Loucy (cell line): ENCODE results near the gene KYNU.

Source experiments
- H2AFZ ChIP-seq: fragments of 200-600 bp; sonication (generic); 2 replicates; pipeline ENCODE4 v1.6.0; 2016; ENCODE audit warnings: antibody characterized with exemption, mild to moderate bottlenecking, low read length, moderate library complexity
- H3F3A ChIP-seq: fragments of 200-600 bp; 2 replicates; pipeline ENCODE4 v1.6.0; 2016; ENCODE audit warnings: antibody characterized with exemption, low read depth, mild to moderate bottlenecking
- H3K27me3 ChIP-seq: fragments of 200-600 bp; sonication (generic); 2 replicates; pipeline ENCODE4 v1.6.1; 2014; ENCODE audit warnings: low read length, mild to moderate bottlenecking; ENCODE audit not compliant: insufficient read depth, poor library complexity, severe bottlenecking
- H3K36me3 ChIP-seq: fragments of 200-600 bp; sonication (generic); 2 replicates; pipeline ENCODE4 v1.6.1; 2016; ENCODE audit warnings: low read length; ENCODE audit not compliant: insufficient read depth
- H3K4me1 ChIP-seq: fragments of 200-600 bp; sonication (generic); 2 replicates; pipeline ENCODE4 v1.5.1; 2014; ENCODE audit warnings: low read length, mild to moderate bottlenecking; ENCODE audit not compliant: insufficient read depth, poor library complexity, severe bottlenecking
- H3K4me2 ChIP-seq: fragments of 200-600 bp; sonication (generic); 2 replicates; pipeline ENCODE4 v1.6.0; 2014; ENCODE audit warnings: antibody characterized with exemption, low read length, low read depth, mild to moderate bottlenecking; ENCODE audit not compliant: poor library complexity, severe bottlenecking
- H3K4me3 ChIP-seq: fragments of 200-600 bp; sonication (generic); 2 replicates; pipeline ENCODE4 v1.5.1; 2014; ENCODE audit warnings: low read length, mild to moderate bottlenecking, mixed read lengths; ENCODE audit not compliant: poor library complexity, severe bottlenecking
- H3K79me2 ChIP-seq: fragments of 200-600 bp; sonication (generic); 2 replicates; pipeline ENCODE4 v1.6.1; 2014; ENCODE audit warnings: low read length; ENCODE audit not compliant: insufficient read depth
- H3K9ac ChIP-seq: fragments of 200-600 bp; sonication (generic); 2 replicates; pipeline ENCODE4 v1.6.0; 2014; ENCODE audit warnings: mild to moderate bottlenecking, low read depth, low read length, moderate library complexity; ENCODE audit not compliant: poor library complexity, severe bottlenecking
- H3K9me2 ChIP-seq: fragments of 200-600 bp; sonication (generic); replicated peaks from 2 replicates; pipeline ENCODE4 v1.6.1; 2016; ENCODE audit warnings: low read depth, low read length, mixed read lengths
- H3K9me3 ChIP-seq: fragments of 200-600 bp; sonication (generic); 2 replicates; pipeline ENCODE4 v1.6.1; 2014; ENCODE audit warnings: mild to moderate bottlenecking, antibody characterized with exemption, low read length, low read depth; ENCODE audit not compliant: insufficient read depth
- H4K20me1 ChIP-seq: fragments of 200-600 bp; sonication (generic); 2 replicates; pipeline ENCODE4 v1.6.0; 2014; ENCODE audit warnings: antibody characterized with exemption, low read length, mild to moderate bottlenecking; ENCODE audit not compliant: insufficient read depth, poor library complexity, severe bottlenecking
- EZH2phosphoT487 ChIP-seq: fragments of 200-600 bp; IDR thresholded peaks from 2 replicates; pipeline ENCODE4 v1.6.1; 2018; ENCODE audit warnings: antibody characterized with exemption, mild to moderate bottlenecking, moderate library complexity, borderline replicate concordance
- TF ChIP-seq, protein P1 (sequence below): fragments of 200-600 bp; sonication (generic); conservative IDR thresholded peaks from 2 replicates; pipeline ENCODE4 v1.5.1; 2014; ENCODE audit warnings: mild to moderate bottlenecking, antibody characterized with exemption, low read length

Gene KYNU

DNA sequence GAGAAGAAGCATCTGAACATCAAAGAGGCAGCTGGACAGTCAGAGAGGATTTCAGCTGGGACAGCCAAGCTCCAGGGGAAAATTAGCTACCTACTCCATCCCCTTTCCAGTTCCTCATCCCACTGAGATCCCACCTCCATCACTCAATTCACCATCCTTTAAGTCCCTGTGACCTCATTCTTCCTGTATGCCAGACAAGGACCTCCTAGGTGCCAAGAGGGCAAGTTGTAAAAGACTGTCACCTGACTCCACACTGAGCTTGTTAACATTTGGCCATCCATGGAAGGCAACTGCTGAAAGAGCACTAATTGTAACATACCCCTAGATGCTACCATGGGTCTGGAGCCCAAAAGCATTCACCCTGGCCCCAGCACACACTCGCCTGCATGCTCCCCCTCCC lies 97.8 kb downstream of the KYNU start:
- Histone ChIP-seq H2AFZ (no peak overlapping the region), H3K4me3 (no peak overlapping the region), H3K9me3 (no peaks in the 10 kb centered on the region), H3K27me3 (no peaks in the 10 kb centered on the region), H3K9ac (no peak overlapping the region), H4K20me1 (no peaks in the 10 kb centered on the region), H3K36me3 (no peaks in the 10 kb centered on the region), H3F3A (no peaks in the 10 kb centered on the region), H3K9me2 (no peaks in the 10 kb centered on the region), H3K79me2 (no peaks in the 10 kb centered on the region), H3K4me1 (peaks cover 12% of the 10 kb centered on the region), H3K4me2 (no peak overlapping the region)
- no peak for TF ChIP-seq EZH2phosphoT487
- TF ChIP-seq, protein P1, sequence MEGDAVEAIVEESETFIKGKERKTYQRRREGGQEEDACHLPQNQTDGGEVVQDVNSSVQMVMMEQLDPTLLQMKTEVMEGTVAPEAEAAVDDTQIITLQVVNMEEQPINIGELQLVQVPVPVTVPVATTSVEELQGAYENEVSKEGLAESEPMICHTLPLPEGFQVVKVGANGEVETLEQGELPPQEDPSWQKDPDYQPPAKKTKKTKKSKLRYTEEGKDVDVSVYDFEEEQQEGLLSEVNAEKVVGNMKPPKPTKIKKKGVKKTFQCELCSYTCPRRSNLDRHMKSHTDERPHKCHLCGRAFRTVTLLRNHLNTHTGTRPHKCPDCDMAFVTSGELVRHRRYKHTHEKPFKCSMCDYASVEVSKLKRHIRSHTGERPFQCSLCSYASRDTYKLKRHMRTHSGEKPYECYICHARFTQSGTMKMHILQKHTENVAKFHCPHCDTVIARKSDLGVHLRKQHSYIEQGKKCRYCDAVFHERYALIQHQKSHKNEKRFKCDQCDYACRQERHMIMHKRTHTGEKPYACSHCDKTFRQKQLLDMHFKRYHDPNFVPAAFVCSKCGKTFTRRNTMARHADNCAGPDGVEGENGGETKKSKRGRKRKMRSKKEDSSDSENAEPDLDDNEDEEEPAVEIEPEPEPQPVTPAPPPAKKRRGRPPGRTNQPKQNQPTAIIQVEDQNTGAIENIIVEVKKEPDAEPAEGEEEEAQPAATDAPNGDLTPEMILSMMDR = no peak

DNA sequence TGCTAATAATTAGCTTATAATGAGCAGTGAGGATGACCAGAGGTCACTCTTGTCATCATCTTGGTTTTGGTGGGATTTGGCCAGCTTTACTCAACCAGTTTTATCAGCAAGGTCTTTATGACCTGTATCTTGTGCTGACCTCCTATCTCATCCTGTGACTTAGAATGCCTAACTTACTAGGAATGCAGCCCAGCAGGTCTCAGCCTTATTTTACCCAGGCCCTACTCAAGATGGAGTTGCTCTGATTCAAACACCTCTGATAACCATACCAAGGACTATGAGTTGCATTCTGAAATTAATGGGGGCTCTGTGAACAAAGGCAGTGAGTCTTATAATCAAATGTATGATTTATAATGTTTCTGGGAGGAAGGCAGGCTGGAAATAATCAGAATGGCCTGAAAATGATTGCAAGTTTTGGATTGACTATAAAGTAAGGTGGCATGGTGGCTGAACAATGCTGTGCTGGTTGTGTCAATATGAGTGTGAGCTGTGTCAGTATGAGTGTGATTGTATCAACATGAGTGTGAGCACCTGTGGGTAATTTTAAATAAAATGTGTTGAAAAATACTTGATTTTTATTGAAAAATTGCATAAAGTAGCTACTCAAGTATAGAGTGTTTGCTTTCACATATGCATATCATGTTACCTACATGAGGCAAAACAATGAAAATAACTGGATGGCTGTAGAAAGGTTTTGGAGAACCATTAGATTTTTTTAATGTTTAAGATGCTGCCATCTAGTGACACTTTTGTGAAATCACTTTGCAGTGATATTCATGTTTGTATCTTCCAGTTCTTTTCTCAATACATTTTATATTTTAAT lies 103.0 kb downstream of the KYNU start:
- Histone ChIP-seq H3K9me3 (no peaks in the 10 kb centered on the region), H3F3A (no peaks in the 10 kb centered on the region), H3K36me3 (no peaks in the 10 kb centered on the region), H2AFZ (no peak overlapping the region; the same call in 1 of the 2 replicates), H3K4me2 (no peak overlapping the region), H3K4me1 (no peaks in the 10 kb centered on the region), H4K20me1 (no peaks in the 10 kb centered on the region), H3K9ac (no peak overlapping the region), H3K79me2 (no peaks in the 10 kb centered on the region), H3K4me3 (no peak overlapping the region), H3K9me2 (no peaks in the 10 kb centered on the region), H3K27me3 (no peaks in the 10 kb centered on the region)
- TF ChIP-seq, protein P1 = peak; percentile 67
- no peak for TF ChIP-seq EZH2phosphoT487

DNA sequence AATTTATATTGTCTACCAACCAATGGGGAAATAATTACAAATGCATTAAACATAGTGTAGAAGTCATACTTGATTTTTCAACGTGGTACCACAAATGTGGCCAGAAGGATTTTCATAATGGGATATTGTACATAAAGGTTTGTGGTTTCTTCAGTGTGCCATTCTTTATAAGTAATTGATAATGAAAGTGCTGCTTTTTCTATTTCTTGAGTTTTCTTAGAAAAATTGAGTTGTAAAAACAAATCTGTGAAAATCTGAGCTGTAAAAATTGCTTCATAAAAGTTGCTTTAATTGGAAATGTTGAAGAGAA lies 103.6 kb downstream of the KYNU start:
- TF ChIP-seq, protein P1 = no peak
- no peak for TF ChIP-seq EZH2phosphoT487
- no peaks in the 10 kb centered on the region for H3K36me3 ChIP-seq
- H3K4me3 ChIP-seq = no peak overlapping the region
- H3K27me3 ChIP-seq = no peaks in the 10 kb centered on the region
- no peak overlapping the region for H3K9ac ChIP-seq
- H3K9me3 ChIP-seq = no peaks in the 10 kb centered on the region
- H3F3A ChIP-seq = no peaks in the 10 kb centered on the region
- no peaks in the 10 kb centered on the region for H3K9me2 ChIP-seq
- H3K4me2 ChIP-seq = no peak overlapping the region
- H2AFZ ChIP-seq = no peak overlapping the region
- no peaks in the 10 kb centered on the region for H3K4me1 ChIP-seq
- H3K79me2 ChIP-seq = no peaks in the 10 kb centered on the region
- no peaks in the 10 kb centered on the region for H4K20me1 ChIP-seq
